Endothelial cell of umbilical vein (primary cell): Measurements from ENCODE around the gene CNTROB. TPM values are rescaled to one million over a fixed set of nuclear protein-coding genes. Genes with fewer than 3 reads are reported as not detected.

Experiments used
- BruUV-seq: library from RNA; stranded (reverse); fragments of 400-500 nt; replicated peaks from 2 replicates; lab custom pipeline; 2021; lab: Mats Ljungman, UMichigan
- CTCF ChIA-PET: fragments of 300-600, 350-600 bp; sonication (Branson Sonifier 250); formaldehyde crosslinking; loops from one replicate; lab custom pipeline; 2021; ENCODE audit warnings: antibody characterized with exemption, inconsistent platforms; lab: Charles Lee
- POLR2A ChIA-PET: fragments of 300-600, 350-600 bp; sonication (Branson Sonifier 250); formaldehyde crosslinking; loops from one replicate; lab custom pipeline; 2021; ENCODE audit warnings: antibody characterized with exemption, inconsistent platforms; lab: Charles Lee
- DNase-seq: peaks from one replicate; pipeline ENCODE4 v3.0.0-alpha.2; 2011; ENCODE audit warnings: low read depth, low spot score
- FAIRE-seq: peaks from 2 replicates; lab custom pipeline; 2011; peaks lifted over from hg19 to GRCh38; lab: Jason Lieb, UNC
- H2AFZ ChIP-seq: 2 replicates; pipeline ENCODE4 v1.6.0; 2012; ENCODE audit warnings: low read depth, low read length, control low read depth, inconsistent platforms
- H3K27ac ChIP-seq: 2 replicates; pipeline ENCODE4 v1.5.1; 2011; ENCODE audit warnings: low read depth, mild to moderate bottlenecking, control low read depth, low read length, moderate library complexity; ENCODE audit not compliant: insufficient read depth
- H3K27me3 ChIP-seq, 2 experiments: 2 replicates each; pipeline versions ENCODE4 v1.6.0 to v1.6.1; 2011; ENCODE audit warnings: low read length in 2 of 2, mixed read lengths in 1 of 2; ENCODE audit not compliant: control insufficient read depth in 2 of 2, insufficient read depth in 2 of 2
- H3K36me3 ChIP-seq, 2 experiments: 2 replicates in 1 of 2; 3 replicates in 1 of 2; pipeline ENCODE4 v1.5.1; 2011; ENCODE audit warnings: low read length in 2 of 2, mild to moderate bottlenecking in 1 of 2, moderate library complexity in 1 of 2; ENCODE audit not compliant: control insufficient read depth in 2 of 2, insufficient read depth in 2 of 2; ENCODE audit errors: extremely low read depth in 1 of 2
- H3K4me1 ChIP-seq: 3 replicates; pipeline ENCODE4 v1.5.1; 2011; ENCODE audit warnings: mild to moderate bottlenecking, low read length; ENCODE audit not compliant: control insufficient read depth, insufficient read depth; ENCODE audit errors: extremely low read depth
- H3K4me2 ChIP-seq: 2 replicates; pipeline ENCODE4 v1.6.1; 2011; ENCODE audit warnings: low read length, control low read depth, mixed read lengths; ENCODE audit not compliant: insufficient read depth
- H3K4me3 ChIP-seq, 3 experiments: fragments of 200-600 bp in 1 of 3; sonication (generic), shearing (Covaris generic) in 1 of 3; replicated peaks in 1 of 3; 2 replicates each; pipeline ENCODE4 v1.5.1; 2011 to 2016; ENCODE audit warnings: control low read depth in 3 of 3, low read length in 3 of 3, mild to moderate bottlenecking in 2 of 3, inconsistent platforms in 1 of 3, low read depth in 1 of 3, moderate library complexity in 1 of 3; ENCODE audit not compliant: insufficient read depth in 1 of 3
- H3K79me2 ChIP-seq: 2 replicates; pipeline ENCODE4 v1.6.0; 2012; ENCODE audit warnings: low read length, inconsistent platforms; ENCODE audit not compliant: control insufficient read depth, insufficient read depth
- H3K9ac ChIP-seq: replicated peaks from 2 replicates; pipeline ENCODE3; 2011; ENCODE audit warnings: low read length, control low read depth; ENCODE audit not compliant: insufficient read depth; ENCODE audit errors: extremely low read depth
- H3K9me1 ChIP-seq: replicated peaks from 3 replicates; pipeline ENCODE4 v1.6.0; 2011; ENCODE audit warnings: mild to moderate bottlenecking, low read length; ENCODE audit not compliant: control insufficient read depth, insufficient read depth; ENCODE audit errors: extremely low read depth
- H3K9me3 ChIP-seq: replicated peaks from 2 replicates; pipeline ENCODE4 v1.5.1; 2012; ENCODE audit warnings: low read length, inconsistent platforms; ENCODE audit not compliant: control insufficient read depth, insufficient read depth
- H4K20me1 ChIP-seq: replicated peaks from 2 replicates; pipeline ENCODE3; 2011; ENCODE audit warnings: mild to moderate bottlenecking, low read length; ENCODE audit not compliant: control insufficient read depth, insufficient read depth; ENCODE audit errors: extremely low read depth
- EZH2 ChIP-seq: IDR thresholded peaks from 2 replicates; pipeline ENCODE4 v1.6.1; 2012; ENCODE audit warnings: borderline replicate concordance, low read depth, mild to moderate bottlenecking, moderate library complexity, low read length, inconsistent platforms; ENCODE audit not compliant: severe bottlenecking
- FOS ChIP-seq: IDR thresholded peaks from 2 replicates; pipeline ENCODE4 v1.6.1; 2011; ENCODE audit warnings: mild to moderate bottlenecking, low read length, moderate library complexity, borderline replicate concordance; ENCODE audit not compliant: insufficient read depth
- GATA2 ChIP-seq: IDR thresholded peaks from 2 replicates; pipeline ENCODE4 v1.7.0; 2011; ENCODE audit warnings: low read depth, mild to moderate bottlenecking, moderate library complexity, mixed read lengths, low read length; ENCODE audit not compliant: insufficient read length, insufficient read depth
- JUN ChIP-seq: IDR thresholded peaks from 2 replicates; pipeline ENCODE4 v1.6.1; 2011; ENCODE audit warnings: borderline replicate concordance, low read depth; ENCODE audit not compliant: insufficient read length, insufficient read depth
- MAX ChIP-seq: IDR thresholded peaks from 2 replicates; pipeline ENCODE4 v1.6.1; 2011; ENCODE audit not compliant: insufficient read depth, insufficient read length
- MYC ChIP-seq: IDR thresholded peaks from one replicate; pipeline ENCODE4 v1.6.1; 2011; ENCODE audit warnings: mild to moderate bottlenecking, low read depth, low read length
- POLR2A ChIP-seq: IDR thresholded peaks from 2 replicates; pipeline ENCODE4 v1.6.1; 2012; ENCODE audit warnings: low read depth, mild to moderate bottlenecking, control low read depth, low read length
- POLR2AphosphoS5 ChIP-seq: IDR thresholded peaks from 2 replicates; pipeline ENCODE4 v1.6.1; 2012; ENCODE audit warnings: low read depth, mild to moderate bottlenecking, control low read depth, low read length, moderate library complexity; ENCODE audit not compliant: insufficient read depth
- dilution Hi-C: fragments of 300-500 bp; cut with MboI; formaldehyde crosslinking; loops from one replicate; pipeline ENCODE4 v1.15.0; 2019; ENCODE audit warnings: low sequenced_read_pairs; ENCODE audit not compliant: extremely low pct_ligation_motif_present
- intact Hi-C: fragments of 100-400 bp; cut with micrococcal nuclease; formaldehyde crosslinking; loops from one replicate; pipeline ENCODE4 v1.10.0; 2022
- polyA plus RNA-seq, 4 experiments: library from polyadenylated mRNA; depleted of rRNA in 3 of 4; stranded (reverse) in 3 of 4; unstranded in 1 of 4; fragments of >200 nt; gene quantifications; 2 replicates each; pipeline versions ENCODE4 v1.2.1 to v1.2.3, GENCODE V29; 2011 to 2012; ENCODE audit warnings: missing spikeins in 1 of 4
- total RNA-seq: library from RNA; stranded (reverse); gene quantifications from 2 replicates; pipeline ENCODE4 v1.2.3, GENCODE V29; 2021
- TF ChIP-seq, protein P1 (sequence below), 2 donors: IDR thresholded peaks; 1 replicate in 1 of 2; 2 replicates in 1 of 2; pipeline ENCODE4 v1.5.1; 2011; ENCODE audit warnings: low read length in 2 of 2, mild to moderate bottlenecking in 2 of 2, moderate library complexity in 2 of 2, control low read depth in 1 of 2, inconsistent platforms in 1 of 2, low read depth in 1 of 2; ENCODE audit not compliant: insufficient read depth in 1 of 2; ENCODE audit errors: extremely low read depth in 1 of 2

The CNTROB gene
- total and polyA plus RNA-seq, 2 donors (not counting 3 experiments of a cell fraction or from before 2014, with no cell fraction given): 24.9 to 47.2 TPM

GRCh38 chr17:7916808-7917207 lies 15.2 kb upstream of the CNTROB start:
- H3K9me1 ChIP-seq: no peaks in the 10 kb centered on the region
- peaks cover 16% of the 10 kb centered on the region for H3K4me1 ChIP-seq
- no peaks in the 10 kb centered on the region for H3K79me2 ChIP-seq
- TF ChIP-seq MAX: no peak
- no peak for TF ChIP-seq MYC
- TF ChIP-seq GATA2: no peak
- TF ChIP-seq FOS: no peak
- TF ChIP-seq JUN: no peak
- TF ChIP-seq POLR2AphosphoS5: no peak
- no peak for TF ChIP-seq EZH2
- TF ChIP-seq, protein P1, sequence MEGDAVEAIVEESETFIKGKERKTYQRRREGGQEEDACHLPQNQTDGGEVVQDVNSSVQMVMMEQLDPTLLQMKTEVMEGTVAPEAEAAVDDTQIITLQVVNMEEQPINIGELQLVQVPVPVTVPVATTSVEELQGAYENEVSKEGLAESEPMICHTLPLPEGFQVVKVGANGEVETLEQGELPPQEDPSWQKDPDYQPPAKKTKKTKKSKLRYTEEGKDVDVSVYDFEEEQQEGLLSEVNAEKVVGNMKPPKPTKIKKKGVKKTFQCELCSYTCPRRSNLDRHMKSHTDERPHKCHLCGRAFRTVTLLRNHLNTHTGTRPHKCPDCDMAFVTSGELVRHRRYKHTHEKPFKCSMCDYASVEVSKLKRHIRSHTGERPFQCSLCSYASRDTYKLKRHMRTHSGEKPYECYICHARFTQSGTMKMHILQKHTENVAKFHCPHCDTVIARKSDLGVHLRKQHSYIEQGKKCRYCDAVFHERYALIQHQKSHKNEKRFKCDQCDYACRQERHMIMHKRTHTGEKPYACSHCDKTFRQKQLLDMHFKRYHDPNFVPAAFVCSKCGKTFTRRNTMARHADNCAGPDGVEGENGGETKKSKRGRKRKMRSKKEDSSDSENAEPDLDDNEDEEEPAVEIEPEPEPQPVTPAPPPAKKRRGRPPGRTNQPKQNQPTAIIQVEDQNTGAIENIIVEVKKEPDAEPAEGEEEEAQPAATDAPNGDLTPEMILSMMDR (IDR thresholded peaks at IDR 0.05; ENCODE audit: extremely low read depth in 1 of 2, insufficient read depth in 1 of 2, low read depth in 1 of 2, low read length in 2 of 2): no peak
- no peak for TF ChIP-seq POLR2A
- H3K27me3 ChIP-seq: no peaks in the 10 kb centered on the region
- dilution Hi-C loops (no loop called here), intact Hi-C loops (no loop called here)
- no peak overlapping the region for H3K4me3 ChIP-seq
- peaks cover 1 to 5% of the 10 kb centered on the region in 2 experiments for H3K36me3 ChIP-seq
- FAIRE-seq (peak; percentile 18), DNase-seq (no peak)
- H3K9me3 ChIP-seq: no peaks in the 10 kb centered on the region
- H2AFZ ChIP-seq: no peak overlapping the region
- H4K20me1 ChIP-seq: no peaks in the 10 kb centered on the region
- H3K4me2 ChIP-seq: no peak overlapping the region
- H3K27ac ChIP-seq: no peak overlapping the region
- H3K9ac ChIP-seq: no peak overlapping the region
- no TSS peak for BruUV-seq
- ChIA-PET POLR2A (no interaction called here), CTCF (interaction anchor here (1.6 to 4.0 kb wide), 4 partner anchors 72 to 141 kb away, joined by 5 to 46 read pairs (median 12); no protein-coding TSS in a partner anchor)
